ENCODE measurements around the gene HTR2A. TPM values are rescaled to one million over a fixed set of nuclear protein-coding genes. Genes with fewer than 3 reads are reported as not detected.

Gene HTR2A
- total RNA-seq, 1 experiment from 2014 or later: not detected

GRCh38 chr13:46936525-46936924 is 39.7 kb upstream of the HTR2A start (continued):
- no peak for TF ChIP-seq CEBPB (IDR thresholded peaks at IDR 0.05; ENCODE audit: low read depth)
- no peak for TF ChIP-seq POLR2A (IDR thresholded peaks at IDR 0.05; ENCODE audit: borderline replicate concordance, extremely low read depth, insufficient read depth, insufficient read length)
- no peak for TF ChIP-seq ELF1 (IDR thresholded peaks at IDR 0.05; ENCODE audit: borderline replicate concordance, low read depth)
- TF ChIP-seq SIN3A (IDR thresholded peaks at IDR 0.05; ENCODE audit: low read depth): no peak
- no peak for TF ChIP-seq FOSL1 (IDR thresholded peaks at IDR 0.05; ENCODE audit: low read depth)
- no peak for TF ChIP-seq EZH2phosphoT487 (IDR thresholded peaks at IDR 0.05; ENCODE audit: borderline replicate concordance)
- no peak for TF ChIP-seq RAD21 (IDR thresholded peaks at IDR 0.05; ENCODE audit: low read depth)
- no peak for TF ChIP-seq MAX (IDR thresholded peaks at IDR 0.05)
- TF ChIP-seq ATF3 (IDR thresholded peaks at IDR 0.05): no peak
- no peak for TF ChIP-seq CTCF (IDR thresholded peaks at IDR 0.05 in 2 of 3, conservative IDR thresholded peaks at IDR 0.05 in 1 of 3; ENCODE audit: borderline replicate concordance in 1 of 3, insufficient read depth in 1 of 3, low read depth in 2 of 3, low read length in 2 of 3)
- TF ChIP-seq SP1 (IDR thresholded peaks at IDR 0.05; ENCODE audit: low read depth): no peak
- TF ChIP-seq POLR2AphosphoS5 (IDR thresholded peaks at IDR 0.05; ENCODE audit: low read depth, low read length): no peak
- no peak for TF ChIP-seq CBX3 (IDR thresholded peaks at IDR 0.05; ENCODE audit: low read depth)

- Histone ChIP-seq H3K9ac (ENCODE audit: low read length) (no peak overlapping the region), H3K36me3 (ENCODE audit: control insufficient read depth in 1 of 2, insufficient read depth in 2 of 2, low read length in 2 of 2) (no peaks in the 10 kb centered on the region), H3K4me3 (replicated peaks in 1 of 2; ENCODE audit: low read depth in 1 of 2, low read length in 2 of 2) (no peak overlapping the region), H2AFZ (ENCODE audit: low read depth, low read length, poor library complexity, severe bottlenecking) (no peak overlapping the region), H3K9me3 (ENCODE audit: control insufficient read depth in 1 of 2, insufficient read depth in 1 of 2, low read depth in 1 of 2, low read length in 2 of 2) (no peaks in the 10 kb centered on the region), H3K4me1 (ENCODE audit: control insufficient read depth in 1 of 2, insufficient read depth in 2 of 2, low read length in 2 of 2) (no peaks in the 10 kb centered on the region), H3K4me2 (ENCODE audit: low read length) (no peak overlapping the region), H4K20me1 (ENCODE audit: insufficient read depth) (no peaks in the 10 kb centered on the region), H3K79me2 (ENCODE audit: insufficient read depth, low read length) (no peaks in the 10 kb centered on the region), H3K27me3 (ENCODE audit: insufficient read depth, low read length) (no peaks in the 10 kb centered on the region), H3K9me2 (ENCODE audit: insufficient read depth) (no peaks in the 10 kb centered on the region), H3K27ac (ENCODE audit: low read depth, low read length) (no peak overlapping the region)
- RAD21 ChIA-PET (ENCODE audit: low non-redundant PET in 1 of 2, low total read pairs in 2 of 2, uncharacterized antibody in 2 of 2, unreplicated experiment in 2 of 2): no interaction called here
- no peak for DNase-seq (ENCODE audit: low read depth, low spot score)
- POLR2A ChIA-PET: no interaction called here
- TF ChIP-seq CTCF (IDR thresholded peaks at IDR 0.05 in 2 of 3, conservative IDR thresholded peaks at IDR 0.05 in 1 of 3; ENCODE audit: borderline replicate concordance in 1 of 3, insufficient read depth in 1 of 3, low read depth in 2 of 3, low read length in 2 of 3): no peak
- TF ChIP-seq ZBTB33 (IDR thresholded peaks at IDR 0.05; ENCODE audit: extremely low read depth, insufficient replicate concordance, low read length): no peak
- TF ChIP-seq SRF (IDR thresholded peaks at IDR 0.05; ENCODE audit: low read depth): no peak
- TF ChIP-seq ATF3 (IDR thresholded peaks at IDR 0.05): no peak
- TF ChIP-seq MAX (IDR thresholded peaks at IDR 0.05): no peak
- intact Hi-C loops (cut with micrococcal nuclease): no loop called here
- BruUV-seq (replicated peaks): no TSS peak
- ATAC-seq: no peak
- CTCF ChIA-PET: no interaction called here
These were observed 37.9 kb upstream of the HTR2A start for GRCh38 chr13:46934749-46935148.
